Keratinocyte (primary cell): Measurements from ENCODE around the gene TMEM94. TPM values are rescaled to one million over a fixed set of nuclear protein-coding genes. Genes with fewer than 3 reads are reported as not detected.
A peak's percentile ranks its signal among the peaks of the same experiment; 100 is the strongest.

ENCODE experiments used
- DNase-seq: peaks from one replicate; pipeline ENCODE4 v3.0.0-alpha.2; 2011; ENCODE audit warnings: low read depth, missing footprints, low spot score
- FAIRE-seq: peaks from 2 replicates; lab custom pipeline; 2011; peaks lifted over from hg19 to GRCh38; lab: Jason Lieb, UNC
- H2AFZ ChIP-seq: 2 replicates; pipeline ENCODE4 v1.6.0; 2012; ENCODE audit warnings: low read length, control low read depth, inconsistent platforms; ENCODE audit not compliant: control insufficient read depth
- H3K27ac ChIP-seq: 2 replicates; pipeline ENCODE4 v1.5.1; 2011; ENCODE audit warnings: low read length; ENCODE audit not compliant: control insufficient read depth, insufficient read depth
- H3K27me3 ChIP-seq: 3 replicates; pipeline ENCODE4 v1.6.0; 2011; ENCODE audit warnings: low read length; ENCODE audit not compliant: control insufficient read depth, insufficient read depth; ENCODE audit errors: extremely low read depth
- H3K36me3 ChIP-seq, 2 experiments: 2 replicates in 1 of 2; 3 replicates in 1 of 2; pipeline ENCODE4 v1.5.1; 2011; ENCODE audit warnings: low read length in 2 of 2, mild to moderate bottlenecking in 1 of 2; ENCODE audit not compliant: control insufficient read depth in 2 of 2, insufficient read depth in 2 of 2; ENCODE audit errors: extremely low read depth in 1 of 2
- H3K4me1 ChIP-seq: 3 replicates; pipeline ENCODE4 v1.5.1; 2011; ENCODE audit warnings: low read length; ENCODE audit not compliant: control insufficient read depth, insufficient read depth; ENCODE audit errors: extremely low read depth
- H3K4me2 ChIP-seq: 3 replicates; pipeline ENCODE4 v1.6.0; 2011; ENCODE audit warnings: low read depth, low read length; ENCODE audit not compliant: control insufficient read depth, insufficient read depth; ENCODE audit errors: extremely low read depth
- H3K4me3 ChIP-seq, 3 experiments: fragments of 200-600 bp in 1 of 3; sonication (generic) in 1 of 3; 2 replicates in 2 of 3; 3 replicates in 1 of 3; pipeline ENCODE4 v1.5.1; 2011 to 2016; ENCODE audit warnings: low read length in 3 of 3, mild to moderate bottlenecking in 3 of 3, control low read depth in 2 of 3, inconsistent platforms in 1 of 3, low read depth in 1 of 3, mixed read lengths in 1 of 3, mixed run types in 1 of 3, moderate library complexity in 1 of 3; ENCODE audit not compliant: control insufficient read depth in 2 of 3, insufficient read depth in 2 of 3; ENCODE audit errors: extremely low read depth in 1 of 3
- H3K79me2 ChIP-seq: 2 replicates; pipeline ENCODE4 v1.6.0; 2012; ENCODE audit warnings: low read length; ENCODE audit not compliant: control insufficient read depth, insufficient read depth
- H3K9ac ChIP-seq: 3 replicates; pipeline ENCODE4 v1.6.0; 2011; ENCODE audit warnings: low read length; ENCODE audit not compliant: control insufficient read depth, insufficient read depth; ENCODE audit errors: extremely low read depth
- H3K9me1 ChIP-seq: 3 replicates; pipeline ENCODE4 v1.6.0; 2011; ENCODE audit warnings: low read length; ENCODE audit not compliant: control insufficient read depth, insufficient read depth; ENCODE audit errors: extremely low read depth
- H3K9me3 ChIP-seq: 2 replicates; pipeline ENCODE4 v1.5.1; 2012; ENCODE audit warnings: low read depth, low read length; ENCODE audit not compliant: control insufficient read depth
- H4K20me1 ChIP-seq: 3 replicates; pipeline ENCODE4 v1.6.0; 2011; ENCODE audit warnings: low read length; ENCODE audit not compliant: control insufficient read depth, insufficient read depth; ENCODE audit errors: extremely low read depth
- EZH2 ChIP-seq: IDR thresholded peaks from one replicate; pipeline ENCODE4 v1.6.1; 2012; ENCODE audit warnings: inconsistent platforms, mild to moderate bottlenecking, low read length, moderate library complexity
- dilution Hi-C: fragments of 300-500 bp; cut with MboI; formaldehyde crosslinking; loops from one replicate; pipeline ENCODE4 v1.7.0; 2020; ENCODE audit warnings: low sequenced_read_pairs; ENCODE audit not compliant: extremely low pct_ligation_motif_present
- polyA plus RNA-seq, 5 experiments: library from polyadenylated mRNA; depleted of rRNA in 3 of 5; stranded (reverse) in 3 of 5; stranded (forward) in 1 of 5; unstranded in 1 of 5; fragments of >200 nt; gene quantifications; 1 replicate in 1 of 5; 2 replicates in 3 of 5; 3 replicates in 1 of 5; pipeline versions ENCODE4 v1.2.1 to v1.2.3, GENCODE V29; 2011 to 2012; ENCODE audit warnings: missing spikeins in 2 of 5, low read depth in 1 of 5, low replicate concordance in 1 of 5
- TF ChIP-seq, protein P1 (sequence below), 3 experiments: IDR thresholded peaks in 1 of 3; conservative IDR thresholded peaks in 1 of 3; optimal IDR thresholded peaks in 1 of 3; 2 replicates in 2 of 3; 3 replicates in 1 of 3; pipeline versions ENCODE3 to v1.5.1; 2011; ENCODE audit warnings: low read length in 3 of 3, mild to moderate bottlenecking in 3 of 3, moderate library complexity in 2 of 3, control low read depth in 1 of 3, inconsistent platforms in 1 of 3; ENCODE audit not compliant: insufficient read depth in 2 of 3; ENCODE audit errors: extremely low read depth in 1 of 3

TMEM94 gene
- polyA plus RNA-seq, 1 donor (not counting 4 experiments of a cell fraction or from before 2014, with no cell fraction given) = 13.6 TPM

DNA sequence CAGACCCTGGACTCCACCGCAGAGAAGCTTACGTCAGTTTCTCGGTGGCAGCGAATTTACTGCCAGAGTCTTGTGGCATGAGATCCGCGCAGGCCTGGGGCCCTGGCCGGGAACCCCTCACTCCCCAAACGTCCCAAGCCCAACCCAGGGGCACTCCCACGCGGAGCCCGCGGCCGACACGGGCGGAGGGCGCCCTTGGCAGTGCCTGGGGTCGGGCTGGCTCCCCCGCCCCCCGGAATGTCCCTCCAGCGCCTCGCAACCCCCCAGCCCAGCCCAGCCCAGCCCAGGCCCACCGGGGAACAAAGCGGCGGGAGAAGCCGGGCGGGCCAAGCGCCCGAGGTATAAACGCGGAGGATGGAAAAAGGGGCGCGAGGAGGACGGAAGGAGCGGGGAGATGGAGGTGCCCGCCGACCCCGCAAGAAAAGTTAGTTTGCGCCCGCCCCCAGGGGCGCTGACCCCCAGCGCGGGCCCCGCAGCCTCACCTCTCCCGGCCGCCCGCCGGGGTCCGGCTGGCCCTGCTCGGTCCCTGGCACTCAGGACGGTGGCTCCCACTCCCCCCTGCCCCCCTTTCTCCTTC lies 58.6 kb downstream of the TMEM94 start:
- Histone ChIP-seq H3K9ac (peak overlapping the region; percentile 76), H4K20me1 (peaks cover 11% of the 10 kb centered on the region), H3K9me3 (no peaks in the 10 kb centered on the region), H3K79me2 (peaks cover 23% of the 10 kb centered on the region), H2AFZ (peak overlapping the region; percentile 58), H3K4me3 (peak overlapping the region; percentile 59 to 85 (median 63)), H3K27me3 (no peaks in the 10 kb centered on the region), H3K4me2 (peak overlapping the region; percentile 60), H3K36me3 (peaks cover 7 to 21% of the 10 kb centered on the region in 2 experiments), H3K9me1 (peaks cover 7% of the 10 kb centered on the region), H3K27ac (peak overlapping the region; percentile 29), H3K4me1 (peaks cover 26% of the 10 kb centered on the region)
- no peak for DNase-seq
- FAIRE-seq = no peak
- dilution Hi-C loops = no loop called here
- TF ChIP-seq, protein P1, sequence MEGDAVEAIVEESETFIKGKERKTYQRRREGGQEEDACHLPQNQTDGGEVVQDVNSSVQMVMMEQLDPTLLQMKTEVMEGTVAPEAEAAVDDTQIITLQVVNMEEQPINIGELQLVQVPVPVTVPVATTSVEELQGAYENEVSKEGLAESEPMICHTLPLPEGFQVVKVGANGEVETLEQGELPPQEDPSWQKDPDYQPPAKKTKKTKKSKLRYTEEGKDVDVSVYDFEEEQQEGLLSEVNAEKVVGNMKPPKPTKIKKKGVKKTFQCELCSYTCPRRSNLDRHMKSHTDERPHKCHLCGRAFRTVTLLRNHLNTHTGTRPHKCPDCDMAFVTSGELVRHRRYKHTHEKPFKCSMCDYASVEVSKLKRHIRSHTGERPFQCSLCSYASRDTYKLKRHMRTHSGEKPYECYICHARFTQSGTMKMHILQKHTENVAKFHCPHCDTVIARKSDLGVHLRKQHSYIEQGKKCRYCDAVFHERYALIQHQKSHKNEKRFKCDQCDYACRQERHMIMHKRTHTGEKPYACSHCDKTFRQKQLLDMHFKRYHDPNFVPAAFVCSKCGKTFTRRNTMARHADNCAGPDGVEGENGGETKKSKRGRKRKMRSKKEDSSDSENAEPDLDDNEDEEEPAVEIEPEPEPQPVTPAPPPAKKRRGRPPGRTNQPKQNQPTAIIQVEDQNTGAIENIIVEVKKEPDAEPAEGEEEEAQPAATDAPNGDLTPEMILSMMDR (optimal IDR thresholded peaks at IDR 0.05 in 1 of 3, IDR thresholded peaks at IDR 0.05 in 1 of 3, conservative IDR thresholded peaks at IDR 0.05 in 1 of 3; ENCODE audit: extremely low read depth in 1 of 3, insufficient read depth in 2 of 3, low read length in 3 of 3) = no peak
- no peak for TF ChIP-seq EZH2

DNA sequence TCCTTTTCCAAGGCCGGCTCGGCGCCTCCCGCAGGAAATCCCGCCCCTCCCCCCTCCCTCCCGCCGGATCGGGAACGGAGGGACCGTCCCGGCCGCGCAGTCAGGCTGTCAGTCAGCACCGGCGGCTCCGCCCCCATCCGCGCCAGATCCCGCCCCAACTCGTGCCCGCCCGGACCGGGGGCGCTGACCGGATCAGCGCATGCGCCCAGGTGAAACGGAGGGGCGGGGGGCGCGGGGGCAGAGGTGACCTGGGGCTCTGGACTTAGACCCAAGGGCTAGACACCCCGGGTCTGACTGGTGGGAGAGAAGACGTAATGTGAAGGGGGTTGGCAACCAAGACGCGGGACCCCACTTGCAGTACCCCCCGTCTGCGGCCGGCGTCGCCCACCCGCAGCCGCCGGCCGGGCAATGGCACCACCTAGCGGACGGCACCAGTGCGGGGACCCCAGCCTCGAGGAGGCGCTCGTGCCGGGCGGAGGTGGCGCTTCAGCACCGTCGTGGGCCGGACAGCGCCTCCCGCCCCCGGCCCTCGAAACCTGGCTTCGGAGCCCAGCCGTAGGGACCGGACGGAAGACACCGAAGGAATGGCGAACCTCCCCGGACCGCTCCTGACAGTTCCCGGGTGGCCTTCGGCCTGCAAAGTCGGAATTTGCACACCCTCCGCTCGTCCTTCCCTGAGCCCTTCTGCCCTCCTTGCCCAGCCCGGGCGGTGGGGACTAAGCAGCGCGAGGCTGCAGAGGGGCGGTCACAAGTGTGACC lies 59.2 kb downstream of the TMEM94 start, which contains the start of gene CASKIN2:
Gene CASKIN2 (minus strand): TSS at position 42 of the 759 bp plus-strand sequence. CDS start 1,733 bp downstream, outside the sequence.
- Histone ChIP-seq H4K20me1 (peaks cover 11% of the 10 kb centered on the region), H3K36me3 (peaks cover 7 to 21% of the 10 kb centered on the region in 2 experiments), H3K4me1 (peaks cover 22% of the 10 kb centered on the region), H3K79me2 (peaks cover 23% of the 10 kb centered on the region), H3K4me2 (peak within 1 kb of the TSS; percentile 96), H3K9ac (peak within 1 kb of the TSS; percentile 76), H3K4me3 (peak within 1 kb of the TSS; percentile 63 to 85 (median 81)), H3K9me1 (peaks cover 7% of the 10 kb centered on the region), H2AFZ (peak within 1 kb of the TSS; percentile 98), H3K9me3 (no peaks in the 10 kb centered on the region), H3K27ac (peak within 1 kb of the TSS; percentile 29), H3K27me3 (no peaks in the 10 kb centered on the region)
- FAIRE-seq = no peak
- no peak for DNase-seq
- no peak for TF ChIP-seq EZH2
- TF ChIP-seq, protein P1 (optimal IDR thresholded peaks at IDR 0.05 in 1 of 3, IDR thresholded peaks at IDR 0.05 in 1 of 3, conservative IDR thresholded peaks at IDR 0.05 in 1 of 3; ENCODE audit: extremely low read depth in 1 of 3, insufficient read depth in 2 of 3, low read length in 3 of 3) = peak; percentile 82 to 99 (median 96)
- dilution Hi-C loops = no loop called here
